Calu3 (cell line): Measurements from ENCODE around the gene FGF11. TPM values are rescaled to one million over a fixed set of nuclear protein-coding genes. Genes with fewer than 3 reads are reported as not detected.
A peak's percentile ranks its signal among the peaks of the same experiment; 100 is the strongest.

Source experiments
- BruUV-seq: library from RNA; stranded (reverse); fragments of 400-500 nt; replicated peaks from 2 replicates; lab custom pipeline; 2021; lab: Mats Ljungman, UMichigan
- CTCF ChIA-PET: fragments of 300-600 bp; sonication (Branson Sonifier 250); formaldehyde crosslinking; loops from one replicate; lab custom pipeline; 2022; ENCODE audit warnings: antibody characterized with exemption; lab: Charles Lee
- DNase-seq: peaks from one replicate; pipeline ENCODE4 v3.0.0; 2022
- H3K27ac Mint-ChIP-seq: one replicate; pipeline ENCODE4 v1.8.0; 2022; ENCODE audit warnings: mixed read lengths; ENCODE audit not compliant: unreplicated experiment
- H3K27me3 Mint-ChIP-seq: one replicate; pipeline ENCODE4 v1.8.0; 2022; ENCODE audit warnings: mixed read lengths; ENCODE audit not compliant: unreplicated experiment
- H3K36me3 Mint-ChIP-seq: one replicate; pipeline ENCODE4 v1.8.0; 2022; ENCODE audit warnings: mild to moderate bottlenecking, moderate library complexity, mixed read lengths; ENCODE audit not compliant: insufficient read depth, unreplicated experiment
- H3K4me1 Mint-ChIP-seq: one replicate; pipeline ENCODE4 v1.8.0; 2022; ENCODE audit warnings: mild to moderate bottlenecking, low read depth, mixed read lengths; ENCODE audit not compliant: unreplicated experiment
- H3K4me3 Mint-ChIP-seq: one replicate; pipeline ENCODE4 v1.8.0; 2022; ENCODE audit warnings: mild to moderate bottlenecking, low read depth, moderate library complexity, mixed read lengths; ENCODE audit not compliant: unreplicated experiment
- H3K9me3 Mint-ChIP-seq: one replicate; pipeline ENCODE4 v1.8.0; 2022; ENCODE audit warnings: low read depth, mixed read lengths; ENCODE audit not compliant: unreplicated experiment
- intact Hi-C: fragments of 100-400 bp; cut with micrococcal nuclease; formaldehyde crosslinking; loops from one replicate; pipeline ENCODE4 v1.10.0; 2022; ENCODE audit not compliant: unreplicated experiment
- total RNA-seq: library from RNA; stranded (reverse); gene quantifications from 2 replicates; pipeline ENCODE4 v1.2.3, GENCODE V29; 2022
- TF ChIP-seq, protein P1 (sequence below): fragments of 200-600 bp; IDR thresholded peaks from one replicate; pipeline ENCODE4 v1.8.0; 2022; ENCODE audit warnings: antibody characterized with exemption; ENCODE audit not compliant: unreplicated experiment

The FGF11 gene
- total RNA-seq, 1 experiment from 2014 or later = 2.1 TPM

DNA sequence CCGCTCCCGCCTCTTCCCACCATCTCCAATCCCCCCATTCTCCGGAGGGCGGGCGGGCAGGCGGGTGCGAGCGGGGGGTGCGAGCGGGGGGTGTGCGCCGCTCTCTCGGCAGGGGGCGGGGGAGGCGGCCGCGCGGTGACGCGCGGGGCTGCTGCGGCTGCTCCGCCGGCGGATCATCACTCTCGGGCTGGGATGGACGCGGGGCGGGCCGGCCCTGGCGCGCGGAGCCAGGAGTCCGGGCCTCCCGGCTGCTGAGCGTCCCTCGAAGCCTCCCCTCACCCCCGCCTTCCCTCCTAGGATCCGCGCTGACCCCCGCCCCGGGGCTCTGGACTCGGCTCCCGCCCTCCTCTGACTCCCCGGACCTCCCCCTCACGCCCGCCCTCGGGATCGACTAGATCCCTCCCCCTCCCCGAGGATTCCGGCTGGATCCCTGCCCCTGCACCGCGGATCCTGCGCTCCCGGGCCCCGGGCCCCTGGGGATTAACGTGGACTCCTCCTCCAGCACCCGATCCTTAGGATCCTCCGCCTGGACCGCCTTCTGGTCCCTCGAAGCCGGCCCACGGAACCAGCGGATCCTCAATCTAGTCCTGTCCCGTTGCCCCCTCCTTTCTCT, 34.5 kb upstream of the FGF11 start:
- Mint-ChIP-seq H3K27ac (peak overlapping the region; percentile 50), H3K4me3 (peak overlapping the region; percentile 76), H3K9me3 (no peaks in the 10 kb centered on the region), H3K27me3 (peaks cover 17% of the 10 kb centered on the region), H3K36me3 (peaks cover 39% of the 10 kb centered on the region), H3K4me1 (peaks cover 9% of the 10 kb centered on the region)
- intact Hi-C loops = no loop called here
- TF ChIP-seq, protein P1, sequence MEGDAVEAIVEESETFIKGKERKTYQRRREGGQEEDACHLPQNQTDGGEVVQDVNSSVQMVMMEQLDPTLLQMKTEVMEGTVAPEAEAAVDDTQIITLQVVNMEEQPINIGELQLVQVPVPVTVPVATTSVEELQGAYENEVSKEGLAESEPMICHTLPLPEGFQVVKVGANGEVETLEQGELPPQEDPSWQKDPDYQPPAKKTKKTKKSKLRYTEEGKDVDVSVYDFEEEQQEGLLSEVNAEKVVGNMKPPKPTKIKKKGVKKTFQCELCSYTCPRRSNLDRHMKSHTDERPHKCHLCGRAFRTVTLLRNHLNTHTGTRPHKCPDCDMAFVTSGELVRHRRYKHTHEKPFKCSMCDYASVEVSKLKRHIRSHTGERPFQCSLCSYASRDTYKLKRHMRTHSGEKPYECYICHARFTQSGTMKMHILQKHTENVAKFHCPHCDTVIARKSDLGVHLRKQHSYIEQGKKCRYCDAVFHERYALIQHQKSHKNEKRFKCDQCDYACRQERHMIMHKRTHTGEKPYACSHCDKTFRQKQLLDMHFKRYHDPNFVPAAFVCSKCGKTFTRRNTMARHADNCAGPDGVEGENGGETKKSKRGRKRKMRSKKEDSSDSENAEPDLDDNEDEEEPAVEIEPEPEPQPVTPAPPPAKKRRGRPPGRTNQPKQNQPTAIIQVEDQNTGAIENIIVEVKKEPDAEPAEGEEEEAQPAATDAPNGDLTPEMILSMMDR = no peak
- CTCF ChIA-PET = interaction anchor here (0.6 to 1.4 kb wide), 8 partner anchors 11 to 294 kb away, joined by 3 to 7 read pairs (median 4); partner anchors contain the start of gene PLSCR3
- DNase-seq = peak; percentile 41
- BruUV-seq = no TSS peak

DNA sequence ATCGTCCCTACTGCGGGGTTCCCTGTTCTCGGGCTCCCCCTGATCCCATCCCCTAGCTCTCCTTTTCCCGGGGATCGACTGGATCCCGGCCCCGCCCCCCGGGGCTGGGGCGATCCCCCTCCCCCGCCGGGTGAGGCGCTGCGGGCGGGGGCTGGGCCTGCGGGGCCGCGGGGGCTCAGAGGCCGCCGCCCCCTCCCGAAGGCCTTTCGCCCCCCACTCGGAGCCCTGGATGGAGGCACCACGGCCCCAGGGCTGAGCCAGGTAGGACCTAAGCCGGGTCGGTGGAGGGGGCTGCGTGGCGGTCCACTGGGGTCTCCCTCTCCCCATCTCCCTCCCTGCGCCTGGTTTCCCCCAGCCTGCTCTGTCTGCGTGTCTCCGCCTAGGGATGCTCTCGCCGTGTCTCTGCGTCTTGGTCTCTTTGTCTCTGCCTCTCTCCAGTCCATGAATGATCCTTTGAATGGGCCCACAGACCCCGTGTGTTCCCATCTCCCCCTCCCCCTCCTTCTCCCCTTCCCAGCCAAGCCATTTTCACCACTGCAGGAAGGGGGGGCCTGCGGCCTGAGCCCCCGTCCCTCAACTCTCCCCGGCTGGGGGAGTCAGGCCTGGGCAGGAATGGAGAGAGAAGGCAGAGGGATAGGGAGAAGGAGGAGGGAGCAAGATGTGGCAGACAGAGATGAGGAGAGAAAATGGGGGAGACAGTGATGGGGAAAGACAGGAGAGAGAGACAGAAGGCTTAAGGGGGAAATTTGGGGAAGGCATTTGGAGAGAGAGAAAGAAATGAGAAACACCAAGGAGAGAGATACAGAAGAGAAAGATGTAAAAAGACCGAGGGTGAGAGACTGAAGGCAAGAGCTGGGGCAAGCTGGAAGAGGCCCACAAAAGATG, 33.7 kb upstream of the FGF11 start:
- peaks cover 17% of the 10 kb centered on the region for H3K27me3 Mint-ChIP-seq
- peak overlapping the region; percentile 23 for H3K27ac Mint-ChIP-seq
- intact Hi-C loops = no loop called here
- CTCF ChIA-PET = no interaction called here
- H3K4me1 Mint-ChIP-seq = peaks cover 9% of the 10 kb centered on the region
- TF ChIP-seq, protein P1 = no peak
- no peak for DNase-seq
- no peaks in the 10 kb centered on the region for H3K9me3 Mint-ChIP-seq
- BruUV-seq = no TSS peak
- H3K36me3 Mint-ChIP-seq = peaks cover 39% of the 10 kb centered on the region
- H3K4me3 Mint-ChIP-seq = peak overlapping the region; percentile 76

DNA sequence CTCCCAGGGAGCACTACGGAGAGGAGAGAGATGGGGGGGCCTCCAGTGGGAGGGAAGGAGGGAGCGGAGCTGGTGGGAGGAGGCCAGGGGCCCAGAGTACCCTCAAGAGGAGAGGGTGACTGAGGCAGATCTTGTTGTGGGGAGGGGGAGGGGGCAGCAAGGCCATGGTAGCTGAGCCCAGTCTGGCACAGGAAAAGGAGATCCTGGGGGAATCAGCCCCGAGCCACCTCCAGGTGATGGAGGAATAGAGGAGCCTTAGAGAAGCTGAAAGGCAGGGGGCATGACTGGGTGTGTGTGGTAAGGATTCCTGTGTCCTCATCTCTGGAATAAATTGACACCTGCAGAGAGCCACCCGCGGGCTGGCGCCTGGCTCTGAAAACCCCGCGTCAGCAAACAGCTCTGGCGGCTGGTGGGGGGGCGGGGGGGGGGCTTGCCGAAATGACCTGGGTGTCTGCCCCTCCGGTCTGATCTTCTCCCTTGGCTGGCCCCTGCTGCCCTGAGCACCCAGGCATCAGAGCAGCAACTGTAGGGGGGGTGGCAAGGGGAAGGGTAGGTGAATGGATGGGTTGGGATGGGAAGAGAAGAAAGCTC, 33.0 kb upstream of the FGF11 start:
- Mint-ChIP-seq H3K27me3 (peaks cover 17% of the 10 kb centered on the region), H3K4me1 (peaks cover 9% of the 10 kb centered on the region), H3K27ac (peak overlapping the region; percentile 23), H3K9me3 (no peaks in the 10 kb centered on the region), H3K4me3 (peak overlapping the region; percentile 76), H3K36me3 (peaks cover 38% of the 10 kb centered on the region)
- intact Hi-C loops = no loop called here
- CTCF ChIA-PET = no interaction called here
- TF ChIP-seq, protein P1 = no peak
- no TSS peak for BruUV-seq
- DNase-seq = no peak

DNA sequence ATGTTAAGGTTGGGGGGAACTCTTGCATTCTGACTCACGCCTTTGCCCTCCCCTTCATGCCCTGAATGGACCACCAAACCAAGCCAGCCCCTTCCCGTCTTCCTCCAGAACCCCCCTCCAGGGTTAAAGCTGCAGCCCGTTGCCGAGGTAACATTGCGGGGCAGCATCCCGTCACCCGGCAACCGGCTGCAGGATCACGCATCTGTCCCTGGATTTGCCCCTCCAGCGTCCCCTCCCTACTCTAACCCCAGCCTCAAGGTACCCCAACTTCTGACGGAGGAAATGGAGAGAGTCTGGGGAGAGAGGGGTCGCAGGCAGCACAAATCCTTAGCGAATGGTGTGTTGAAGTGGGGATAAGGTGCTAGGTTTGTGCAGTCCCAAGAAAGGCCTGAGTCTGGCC, 32.2 kb upstream of the FGF11 start:
- BruUV-seq = no TSS peak
- no peaks in the 10 kb centered on the region for H3K9me3 Mint-ChIP-seq

More for the DNA sequence above, 32.2 kb upstream of the FGF11 start:
- TF ChIP-seq, protein P1 = no peak
- Mint-ChIP-seq H3K36me3 (peaks cover 33% of the 10 kb centered on the region), H3K4me3 (no peak overlapping the region), H3K27me3 (peaks cover 17% of the 10 kb centered on the region), H3K27ac (no peak overlapping the region), H3K4me1 (peaks cover 9% of the 10 kb centered on the region)
- intact Hi-C loops = no loop called here
- no peak for DNase-seq
- CTCF ChIA-PET = interaction anchor here (0.7 kb wide), 1 partner anchor 102 kb away, joined by 3 read pairs; no protein-coding TSS in a partner anchor
